SIG-M5 (cell line): ENCODE measurements around the gene UQCRH.
"Not testable (repeated sequence)": the region's sequence is repeated elsewhere in the genome, so short reads cannot be mapped to it uniquely, and the experiment has no call there.

Experiments used
- DNase-seq: peaks from one replicate; lab custom pipeline; 2025; lab: John Stamatoyannopoulos, UW

UQCRH gene

DNA sequence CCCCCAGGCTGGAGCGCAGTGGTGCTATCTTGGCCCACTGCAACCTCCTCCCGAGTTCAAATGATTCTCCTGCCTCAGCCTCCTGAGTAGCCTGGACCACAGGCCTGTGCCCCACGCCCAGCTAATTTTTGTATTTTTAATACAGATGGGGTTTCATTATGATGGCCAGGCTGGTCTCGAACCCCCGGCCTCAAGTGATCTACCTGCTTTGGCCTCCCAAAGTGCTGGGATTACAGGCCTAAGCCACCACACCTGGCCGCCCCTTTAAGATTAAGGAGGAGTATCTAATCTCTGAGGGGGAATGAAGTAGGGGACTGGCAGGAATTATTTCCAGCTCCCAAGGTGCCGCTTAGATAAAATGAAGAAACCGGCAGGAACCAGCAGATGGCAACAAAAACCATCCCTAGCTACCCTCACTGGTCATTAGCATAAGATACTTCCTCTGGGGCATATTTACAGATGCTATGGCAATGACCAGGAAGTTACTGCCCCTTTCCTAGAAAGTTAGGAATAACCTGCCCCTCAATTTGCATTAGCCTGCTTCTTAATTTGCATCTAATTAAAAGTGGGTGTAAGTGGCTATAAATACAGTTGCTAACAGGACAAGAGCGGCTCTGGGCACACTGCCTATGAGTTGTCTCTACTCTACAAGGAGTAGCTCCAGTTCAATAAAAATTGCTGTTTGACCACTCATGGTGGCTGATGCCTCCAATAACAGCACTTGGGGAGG lies 30.0 kb downstream of the UQCRH start:
- DNase-seq = no peak

DNA sequence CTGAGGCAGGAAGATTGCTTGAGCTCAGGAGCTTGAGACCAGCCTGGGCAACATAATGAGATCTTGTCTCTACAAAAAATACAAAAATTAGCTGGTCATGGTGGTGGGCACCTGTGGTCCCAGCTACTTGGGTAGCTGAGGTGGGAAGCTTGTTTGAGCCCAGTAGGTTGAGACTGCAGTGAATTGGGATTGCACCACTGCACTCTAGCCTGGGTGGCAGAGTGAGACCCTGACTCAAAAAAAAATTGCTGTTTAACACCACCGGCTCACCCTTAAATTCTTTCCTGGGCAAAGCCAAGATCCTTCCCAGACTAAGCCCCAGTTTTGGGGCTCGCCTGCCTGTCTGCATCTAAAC lies 30.5 kb downstream of the UQCRH start:
- DNase-seq = no peak

DNA sequence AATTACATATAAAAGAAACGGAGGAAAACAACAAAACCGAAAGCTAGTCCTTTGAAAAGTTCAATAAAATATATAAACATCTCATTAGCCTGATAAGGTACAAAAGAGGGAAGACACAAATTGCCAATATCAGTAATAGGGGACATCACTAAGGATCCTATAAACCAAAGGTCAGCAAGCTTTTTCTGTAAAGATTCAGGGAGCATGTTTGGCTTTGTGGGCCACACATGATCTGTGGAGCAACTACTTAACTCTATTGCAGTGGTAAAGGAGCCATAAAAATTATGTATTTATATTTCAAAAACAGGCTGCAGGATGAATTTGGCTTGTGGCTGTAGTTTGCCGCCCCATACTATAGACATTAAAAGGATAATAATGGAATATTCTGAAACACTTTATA lies 31.6 kb downstream of the UQCRH start:
- DNase-seq = no peak

DNA sequence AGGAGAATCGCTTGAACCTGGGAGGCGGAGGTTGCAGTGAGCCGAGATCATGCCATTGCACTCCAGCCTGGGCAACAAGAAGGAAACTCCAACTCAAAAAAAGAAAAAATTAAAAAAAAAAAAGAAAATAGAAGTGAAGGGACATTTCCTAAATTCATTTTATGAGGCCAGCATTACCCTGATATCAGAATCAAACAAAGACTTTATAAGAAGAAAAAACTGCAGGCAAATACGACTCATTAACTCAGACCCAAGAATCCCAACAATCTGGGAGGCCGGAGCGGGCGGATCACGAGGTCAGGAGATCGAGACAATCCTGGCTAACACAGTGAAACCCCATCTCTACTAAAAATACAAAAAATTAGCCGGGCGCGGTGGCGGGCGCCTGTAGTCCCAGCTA lies 33.9 kb downstream of the UQCRH start:
- DNase-seq = not testable (repeated sequence)

DNA sequence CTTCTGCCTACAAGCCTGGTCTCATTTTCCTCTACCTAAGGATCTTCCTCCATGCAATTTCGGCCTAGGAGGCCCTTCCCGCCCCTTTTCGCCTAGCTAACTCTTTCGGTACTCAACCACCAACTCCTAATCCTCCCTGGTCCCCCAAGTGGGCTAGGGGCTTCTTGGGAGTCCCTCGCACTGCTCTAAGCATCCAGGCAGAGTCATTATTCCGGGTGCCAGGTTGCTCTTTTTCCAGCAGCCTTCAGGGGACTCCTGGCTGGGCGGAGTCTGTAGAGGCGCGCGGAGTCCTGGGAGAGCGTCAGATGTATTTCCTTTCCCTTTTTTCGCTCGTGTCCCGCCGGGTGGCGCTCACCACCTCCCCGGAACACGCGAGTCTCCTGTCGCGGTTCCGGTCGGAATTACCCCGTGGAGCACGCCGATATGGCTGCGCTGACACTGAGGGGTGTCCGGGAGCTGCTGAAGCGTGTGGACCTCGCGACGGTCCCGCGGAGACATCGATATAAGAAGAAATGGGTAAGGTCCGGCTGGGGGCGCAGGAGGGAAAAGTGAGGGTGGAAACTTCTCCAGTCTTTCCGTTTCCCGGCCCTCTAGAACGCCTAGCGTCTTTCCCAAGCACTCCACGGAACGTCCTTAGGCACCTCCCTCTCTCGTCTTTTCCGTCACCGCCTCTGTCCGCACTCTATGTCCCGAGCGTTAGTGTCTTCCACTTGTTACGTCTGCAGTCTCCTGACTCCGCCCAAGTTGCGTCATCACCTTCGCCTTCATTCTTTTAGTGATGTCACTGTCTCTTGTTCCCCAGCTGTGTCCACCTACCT lies 37.1 kb downstream of the UQCRH start, which contains the start of gene NSUN4:
NSUN4 (plus strand) TSS at position 404 of the 818 bp plus-strand sequence; CDS start at position 424, 20 bp downstream.
- peak; percentile 52 for DNase-seq

DNA sequence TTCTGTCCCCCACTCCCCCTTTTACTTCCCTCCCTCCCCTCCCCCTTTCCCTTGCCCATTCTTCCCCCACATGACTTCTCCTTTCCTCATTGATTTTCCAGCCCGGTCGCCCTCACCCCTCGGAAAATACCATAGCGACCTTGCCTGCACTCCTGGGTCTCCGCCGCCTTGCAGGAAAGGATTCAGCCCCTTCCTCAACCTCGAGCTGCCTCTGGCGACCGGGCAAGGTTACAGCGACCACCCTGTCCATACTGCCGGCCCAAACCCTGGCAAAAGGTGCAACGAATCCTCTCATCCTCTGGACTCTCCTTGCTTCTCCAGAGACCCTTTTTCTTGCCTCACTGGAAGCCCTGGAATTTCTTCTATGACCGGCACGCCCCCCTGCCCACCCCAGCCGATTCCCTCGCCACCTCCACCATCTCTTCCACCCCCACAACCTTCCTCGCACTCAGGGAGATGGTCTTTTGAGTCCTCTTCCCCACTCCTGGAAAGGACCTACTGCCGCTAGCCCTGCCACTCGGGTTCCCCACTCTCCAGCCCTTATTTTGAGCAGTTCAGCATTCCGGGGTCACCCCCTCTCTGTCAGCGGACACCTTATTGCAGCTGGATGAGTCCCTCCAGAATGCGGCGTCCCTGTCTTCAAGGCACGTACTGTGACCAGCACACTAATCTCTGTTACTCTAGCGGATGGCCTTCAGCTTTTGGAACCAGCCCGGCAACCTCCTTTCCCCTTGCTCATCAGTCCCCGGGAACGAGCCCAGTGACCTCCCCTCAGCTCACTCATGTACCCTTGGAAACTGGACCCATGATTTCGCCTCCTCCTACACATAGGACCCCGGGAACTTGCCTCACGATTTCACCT lies 38.0 kb downstream of the UQCRH start:
- DNase-seq = no peak

DNA sequence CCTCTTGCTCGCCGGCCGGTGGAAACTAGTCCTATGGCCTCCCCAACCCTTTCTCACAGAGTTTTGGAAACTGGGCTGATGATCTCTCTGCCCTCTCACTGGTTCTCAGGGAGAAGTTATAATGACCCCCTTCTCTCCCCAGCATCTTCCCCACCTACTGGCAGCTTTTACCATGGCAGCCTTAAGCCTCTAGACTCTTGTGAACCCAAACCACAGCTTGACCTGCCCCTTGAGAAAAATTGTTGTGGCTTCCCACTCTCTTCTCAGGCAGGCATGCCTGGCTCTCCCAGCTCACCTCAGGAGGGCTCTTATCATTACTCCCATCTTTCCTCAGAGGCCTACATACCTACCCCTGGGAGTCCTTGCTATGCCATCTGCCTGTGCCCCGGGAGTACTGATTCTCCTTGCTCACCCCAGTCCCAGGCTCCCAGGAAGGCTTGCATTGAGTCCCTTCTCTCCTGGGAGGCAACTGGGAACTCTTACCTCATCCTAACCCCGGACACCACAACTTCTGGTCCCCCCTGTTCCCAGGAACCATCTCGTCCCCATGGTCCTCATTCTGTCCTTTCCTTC lies 38.7 kb downstream of the UQCRH start:
- no peak for DNase-seq

DNA sequence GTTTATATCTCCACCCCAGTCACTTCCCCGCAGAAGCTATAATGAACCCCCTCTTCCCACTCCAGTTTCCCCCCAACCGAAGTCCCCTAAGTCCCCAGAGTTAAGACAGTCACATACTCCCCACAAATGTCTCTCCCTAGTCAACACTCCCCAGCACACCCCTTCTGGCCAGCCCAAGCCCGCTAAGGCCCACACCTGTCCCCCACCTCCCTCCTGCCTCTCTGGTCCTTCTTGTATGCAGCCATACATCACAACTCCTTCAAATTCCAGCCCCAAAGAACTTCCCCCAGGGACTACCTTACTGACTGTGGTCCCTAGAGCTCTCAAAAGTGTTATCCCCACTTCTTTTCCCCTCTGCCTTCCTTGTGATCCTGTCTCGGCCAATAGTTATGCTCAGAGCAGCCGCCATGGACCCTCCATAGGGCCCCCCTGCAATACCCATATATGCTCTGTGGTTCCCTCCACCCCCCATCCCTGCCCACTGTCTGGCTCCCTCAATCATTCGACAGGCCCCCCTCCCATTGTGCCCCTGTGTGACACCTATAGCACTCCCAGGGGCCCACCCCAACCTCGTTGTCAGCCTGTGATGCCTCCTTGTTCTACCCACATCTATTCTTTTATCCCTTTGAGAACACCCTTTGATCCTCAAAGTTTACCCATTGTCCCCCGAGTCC lies 39.3 kb downstream of the UQCRH start:
- no peak for DNase-seq

DNA sequence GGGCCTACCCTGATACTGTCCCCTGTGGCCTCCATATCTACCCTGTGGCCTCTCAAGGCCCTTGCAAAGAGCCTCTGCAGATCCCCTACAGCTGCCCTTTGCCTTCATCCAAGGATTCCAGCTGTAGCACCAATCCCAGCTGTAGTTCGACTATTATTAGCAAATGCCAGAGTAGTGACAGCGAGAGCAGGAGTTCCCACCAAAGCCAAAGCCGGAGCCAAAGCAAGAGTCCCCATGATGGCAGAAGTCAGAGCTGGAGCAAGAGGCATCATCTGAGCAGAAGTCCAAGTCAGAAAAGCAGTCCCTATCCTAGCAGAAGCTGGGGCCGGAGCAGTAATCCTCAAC lies 39.8 kb downstream of the UQCRH start:
- no peak for DNase-seq

DNA sequence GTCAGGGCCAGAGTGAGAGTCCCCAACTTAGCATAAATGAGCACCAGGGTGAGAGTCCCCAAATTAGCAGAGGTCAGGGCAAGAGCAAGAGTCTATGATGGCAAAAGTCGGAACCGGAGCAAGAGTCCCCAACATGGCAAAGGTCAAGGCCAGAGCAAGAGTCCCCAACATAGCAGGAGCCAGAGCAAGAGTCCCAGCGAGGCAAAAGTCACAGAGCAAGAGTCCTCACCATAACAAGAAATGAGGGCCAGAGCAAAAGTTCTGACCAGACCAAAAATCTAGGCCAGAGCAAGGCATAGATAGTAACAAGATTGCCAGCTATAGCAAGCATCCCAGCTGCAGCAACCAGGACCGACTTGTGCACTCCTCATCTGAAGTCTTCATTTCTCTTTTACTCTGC lies 40.2 kb downstream of the UQCRH start:
- no peak for DNase-seq

DNA sequence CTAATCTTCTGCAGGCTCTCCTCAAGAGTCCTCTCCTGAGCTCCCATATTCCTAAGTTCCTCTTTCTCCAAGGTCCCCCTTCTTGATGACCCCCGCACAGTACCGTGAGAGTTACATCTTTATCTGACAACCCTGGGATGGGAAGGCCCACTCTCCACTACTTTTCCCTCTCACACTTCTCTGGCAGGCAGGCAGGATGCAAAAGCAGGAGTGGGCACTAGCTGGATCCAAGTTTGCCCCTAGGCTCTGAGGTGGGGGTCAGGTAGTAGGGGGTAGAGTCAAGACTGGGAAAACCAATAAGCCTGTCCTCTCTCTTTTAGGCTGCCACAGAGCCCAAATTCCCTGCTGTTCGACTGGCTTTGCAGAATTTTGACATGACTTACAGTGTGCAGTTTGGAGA lies 41.0 kb downstream of the UQCRH start:
- DNase-seq = no peak

DNA sequence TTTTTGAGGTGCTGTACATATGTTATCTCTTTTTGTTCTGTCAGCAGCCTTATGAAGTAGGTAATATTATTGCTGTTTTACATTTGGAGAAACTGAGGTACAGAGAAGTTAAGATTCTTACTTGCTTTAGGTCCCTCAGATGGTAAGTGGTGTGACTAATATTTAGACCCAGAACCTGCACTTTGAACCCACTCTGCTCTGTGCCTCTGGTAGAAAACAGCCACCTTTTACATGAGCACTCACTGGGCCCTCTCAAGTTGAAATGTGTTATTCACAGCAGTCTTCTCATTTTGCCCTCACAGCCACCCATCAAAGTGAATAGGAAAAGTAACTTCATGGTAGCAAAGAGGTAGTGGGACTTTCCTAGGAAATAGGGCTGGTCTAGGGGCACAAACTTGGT lies 41.8 kb downstream of the UQCRH start:
- no peak for DNase-seq

DNA sequence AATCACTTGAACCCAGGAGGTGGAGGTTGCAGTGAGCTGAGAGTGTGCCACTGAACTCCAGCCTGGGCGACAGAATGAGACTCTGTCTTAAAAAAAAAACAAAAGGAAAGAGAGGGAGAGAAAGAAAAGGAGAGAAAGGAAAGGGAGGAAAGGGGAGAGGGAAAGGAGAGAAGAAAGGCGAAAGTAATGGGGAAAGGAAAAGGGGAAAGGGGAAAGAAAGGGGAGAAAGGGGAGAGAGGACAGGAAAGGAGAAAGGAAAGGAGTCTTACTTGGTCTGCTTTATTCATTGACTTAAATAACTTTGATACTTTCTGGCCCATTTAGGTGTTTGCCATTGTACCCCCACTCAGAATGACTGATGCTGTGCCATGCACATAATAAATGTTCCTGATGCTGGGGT lies 48.9 kb downstream of the UQCRH start:
- DNase-seq = no peak

DNA sequence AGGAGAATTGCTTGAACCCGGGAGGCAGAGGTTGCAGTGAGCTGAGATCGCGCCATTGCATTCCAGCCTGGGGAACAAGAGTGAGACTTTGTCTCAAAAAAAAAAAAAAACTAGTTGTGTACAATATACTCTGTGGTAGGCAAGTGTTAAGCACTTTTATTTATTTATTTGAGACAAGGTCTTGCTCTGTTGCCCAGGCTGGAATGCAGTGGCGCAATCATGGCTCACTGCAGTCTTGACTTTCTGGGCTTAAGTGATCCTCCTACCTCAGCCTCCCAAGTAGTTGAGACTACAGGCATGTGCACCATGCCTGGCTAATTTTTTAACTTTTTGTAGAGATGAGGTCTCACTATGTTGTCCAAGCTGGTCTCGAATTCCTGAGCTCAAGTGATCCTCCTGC lies 52.4 kb downstream of the UQCRH start:
- DNase-seq = not testable (repeated sequence)

DNA sequence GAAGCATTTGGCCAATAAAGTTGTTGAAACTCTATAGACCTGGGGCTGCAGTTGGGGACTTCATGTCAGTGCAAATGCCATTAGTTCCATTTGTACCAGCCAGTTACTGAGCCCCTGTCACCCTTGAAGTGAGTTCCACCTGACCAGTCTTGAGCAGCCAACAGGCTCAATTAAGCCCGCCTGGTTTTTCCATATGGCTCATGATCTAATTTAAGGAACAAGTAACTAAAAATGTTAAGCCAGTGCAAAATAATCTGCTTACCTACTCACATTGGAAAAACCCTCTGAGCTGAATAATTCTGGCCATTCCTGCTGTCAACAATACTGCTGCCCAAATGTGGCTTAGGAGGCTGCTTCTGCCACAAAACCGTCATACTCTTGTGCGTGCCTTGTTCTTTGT lies 58.7 kb downstream of the UQCRH start:
- DNase-seq = no peak

DNA sequence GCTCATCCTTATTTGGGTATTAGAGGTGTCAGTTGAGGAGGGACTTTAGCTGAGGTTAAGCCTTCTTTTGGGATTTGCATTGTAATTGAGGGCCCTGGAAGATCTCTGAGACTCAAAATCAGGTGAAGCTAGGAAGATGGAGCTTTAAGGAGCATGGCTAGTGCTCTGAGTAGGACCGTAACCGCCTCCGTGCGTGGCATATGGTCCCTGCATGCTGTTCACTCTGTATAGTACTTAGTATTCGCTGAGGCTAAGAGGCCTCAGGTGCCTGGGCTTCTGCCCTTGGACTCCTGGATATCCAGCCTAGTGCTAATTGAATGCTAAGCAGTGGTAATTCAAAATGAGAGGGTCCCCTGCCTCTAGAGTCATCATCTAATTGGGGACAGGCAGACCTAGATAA lies 59.6 kb downstream of the UQCRH start:
- DNase-seq = no peak

DNA sequence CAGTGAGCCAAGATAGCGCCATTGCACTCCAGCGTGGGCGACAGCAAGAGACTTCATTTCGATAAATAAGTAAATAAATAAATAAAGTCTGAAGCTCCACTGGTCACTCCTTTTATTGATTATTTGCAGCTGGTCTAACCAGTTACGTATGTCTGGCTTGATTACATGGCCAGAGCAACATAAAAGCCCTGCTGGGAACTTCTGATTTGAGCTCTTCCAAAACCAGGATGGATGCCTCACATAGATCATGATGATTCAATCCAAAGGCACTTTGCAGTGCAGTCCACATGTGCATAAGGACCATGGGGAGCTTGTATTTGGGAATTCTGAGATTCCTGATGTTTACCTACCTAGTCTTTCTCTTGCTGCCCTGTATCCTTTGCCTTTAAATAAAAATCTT lies 61.1 kb downstream of the UQCRH start:
- no peak for DNase-seq

DNA sequence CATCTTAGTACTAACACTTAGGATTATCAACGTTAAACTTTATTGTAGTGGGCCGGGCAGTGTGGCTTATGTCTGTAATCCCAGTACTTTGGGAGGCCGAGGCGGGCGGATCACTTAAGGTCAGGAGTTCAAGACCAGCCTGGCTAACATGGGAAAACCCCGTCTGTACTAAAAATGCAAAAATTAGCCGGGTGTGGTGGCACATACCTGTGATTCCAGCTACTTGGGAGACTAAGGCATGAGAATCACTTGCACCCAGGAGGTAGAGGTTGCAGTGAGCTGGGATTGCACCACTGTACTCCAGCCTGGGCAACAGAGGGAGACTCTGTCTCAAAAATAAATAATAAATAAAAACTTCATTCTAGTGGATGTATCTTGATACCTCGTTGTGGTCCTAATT lies 62.3 kb downstream of the UQCRH start:
- not testable (repeated sequence) for DNase-seq
